Germinal center (tissue), 1 donor: Measurements from ENCODE around the gene TMEM82.

Experiments used
- DNase-seq: peaks from one replicate; pipeline ENCODE4 v3.0.0; 2012; ENCODE audit warnings: mixed read lengths, low spot score

Gene TMEM82

DNA sequence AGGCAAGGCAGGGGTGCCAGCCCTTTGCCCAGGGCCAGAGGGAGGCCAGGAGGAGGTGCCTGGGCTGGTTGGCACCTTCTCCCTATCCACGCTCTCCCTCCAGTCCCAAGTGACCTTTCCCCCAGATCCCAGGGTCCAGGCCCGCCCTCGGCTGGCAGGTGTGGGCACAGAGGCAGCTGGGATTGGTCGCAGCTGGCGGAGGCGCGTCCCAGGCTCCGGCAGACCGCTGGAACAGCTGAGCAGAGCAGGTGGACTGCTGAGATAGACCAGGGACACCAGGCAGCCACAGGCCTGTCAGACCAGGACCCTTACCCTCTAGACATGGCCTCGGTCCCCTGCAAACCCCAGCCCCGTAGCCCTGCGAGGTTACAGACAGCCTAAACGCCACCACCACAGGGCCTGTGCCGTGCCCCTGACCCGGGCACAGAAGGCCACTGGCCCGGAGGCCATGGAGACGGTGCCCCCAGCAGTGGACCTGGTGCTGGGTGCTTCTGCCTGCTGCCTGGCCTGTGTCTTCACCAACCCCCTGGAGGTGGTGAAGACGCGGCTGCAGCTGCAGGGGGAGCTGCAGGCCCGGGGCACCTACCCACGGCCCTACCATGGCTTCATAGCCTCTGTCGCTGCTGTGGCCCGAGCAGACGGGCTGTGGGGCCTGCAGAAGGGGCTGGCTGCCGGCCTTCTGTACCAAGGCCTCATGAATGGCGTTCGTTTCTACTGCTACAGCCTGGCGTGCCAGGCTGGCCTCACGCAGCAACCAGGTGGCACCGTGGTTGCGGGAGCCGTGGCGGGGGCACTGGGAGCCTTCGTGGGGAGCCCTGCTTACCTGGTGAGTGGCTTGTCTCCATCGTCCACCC is 6.0 kb upstream of the TMEM82 start, which contains the start of gene SLC25A34:
Gene SLC25A34, plus strand, starts transcription at position 221 of the 854 bp plus-strand sequence. Its CDS starts 228 bp downstream, at position 449.
- DNase-seq, result no peak

DNA sequence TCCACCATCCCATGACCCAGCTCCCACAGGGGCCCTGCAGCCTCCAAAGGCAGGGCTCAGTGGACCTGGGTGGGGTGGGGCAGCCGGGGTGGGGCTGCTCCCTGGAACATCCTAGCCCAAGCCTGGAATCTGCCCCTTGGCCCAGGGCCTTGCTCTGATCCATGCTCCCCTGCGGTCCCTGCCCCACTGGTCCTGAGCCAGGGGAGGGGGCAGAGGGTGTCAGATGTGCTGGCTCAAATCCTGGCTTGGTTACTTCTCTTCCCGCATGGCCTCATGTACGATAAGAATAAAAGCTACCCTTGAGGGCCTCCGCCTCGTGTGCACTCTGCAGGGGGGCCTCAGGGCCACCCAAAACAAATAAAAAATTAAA is 5.4 kb upstream of the TMEM82 start:
- DNase-seq, result no peak

DNA sequence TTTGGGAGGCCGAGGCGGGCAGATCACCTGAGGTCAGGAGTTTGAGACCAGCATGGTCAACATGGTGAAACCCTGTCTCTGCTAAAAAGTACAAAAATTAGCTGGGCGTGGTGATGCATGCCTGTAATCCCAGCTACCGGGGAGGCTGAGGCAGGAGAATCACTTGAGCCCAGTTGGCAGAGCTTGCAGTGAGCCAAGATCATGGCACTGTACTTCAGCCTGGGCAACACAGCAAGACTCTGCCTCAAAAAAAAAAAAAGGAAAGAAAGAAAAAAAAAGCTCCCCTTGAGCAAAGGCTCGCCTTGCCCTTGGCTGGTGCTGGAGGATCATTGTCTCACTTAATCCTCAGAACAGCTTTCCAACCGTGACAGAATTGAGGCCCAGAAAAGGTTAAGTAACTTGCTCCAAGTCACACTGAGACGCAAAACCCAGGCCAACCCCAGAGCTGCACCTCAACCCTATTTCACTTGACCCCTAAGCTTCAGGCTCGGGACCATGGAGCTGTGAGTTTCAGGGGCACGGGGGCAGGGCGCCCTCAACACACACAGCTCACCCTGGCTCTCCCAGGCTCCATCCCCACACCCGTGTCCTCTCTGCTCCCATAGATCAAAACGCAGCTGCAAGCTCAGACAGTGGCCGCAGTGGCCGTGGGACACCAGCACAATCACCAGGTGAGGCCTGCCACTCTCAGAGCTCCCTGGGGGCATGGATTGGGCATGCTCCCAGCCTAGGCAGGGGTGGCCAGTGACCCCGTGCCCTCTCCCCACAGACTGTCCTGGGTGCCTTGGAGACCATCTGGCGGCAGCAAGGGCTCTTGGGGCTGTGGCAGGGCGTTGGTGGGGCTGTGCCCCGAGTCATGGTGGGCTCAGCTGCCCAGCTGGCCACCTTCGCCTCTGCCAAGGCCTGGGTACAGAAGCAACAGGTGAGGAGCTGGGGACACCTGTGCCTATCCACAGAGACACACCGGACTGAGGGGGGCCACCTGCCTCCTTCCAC is 4.7 kb upstream of the TMEM82 start:
- no peak for DNase-seq

DNA sequence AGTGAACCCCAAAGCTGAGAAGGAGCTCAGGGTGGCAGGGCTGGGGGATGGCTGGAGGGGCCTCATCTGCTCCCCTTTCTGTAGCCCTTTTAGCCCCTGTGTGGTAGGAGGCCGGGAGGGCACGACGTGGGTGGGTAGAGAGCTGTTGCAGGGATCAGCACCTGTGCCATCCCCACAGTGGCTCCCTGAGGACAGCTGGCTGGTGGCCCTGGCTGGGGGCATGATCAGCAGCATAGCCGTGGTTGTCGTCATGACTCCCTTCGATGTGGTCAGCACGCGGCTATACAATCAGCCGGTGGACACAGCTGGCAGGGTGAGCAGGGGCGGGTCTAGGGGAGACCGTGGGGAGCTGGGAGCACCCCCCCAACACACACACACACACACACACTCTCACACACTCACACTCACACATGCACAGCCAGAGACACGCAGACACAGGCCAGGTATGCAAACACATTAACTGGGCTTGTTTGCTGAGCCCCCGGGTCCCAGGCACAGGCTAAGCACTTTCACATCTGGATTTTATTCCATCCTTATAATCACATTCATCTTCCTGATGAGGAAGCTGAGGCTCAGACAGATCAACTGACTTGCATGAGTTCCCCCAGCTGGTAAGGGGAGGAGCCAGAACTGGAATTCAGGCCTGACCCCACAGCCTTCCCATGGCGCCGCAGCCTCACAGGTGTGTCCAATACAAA is 3.7 kb upstream of the TMEM82 start:
- DNase-seq, result no peak

DNA sequence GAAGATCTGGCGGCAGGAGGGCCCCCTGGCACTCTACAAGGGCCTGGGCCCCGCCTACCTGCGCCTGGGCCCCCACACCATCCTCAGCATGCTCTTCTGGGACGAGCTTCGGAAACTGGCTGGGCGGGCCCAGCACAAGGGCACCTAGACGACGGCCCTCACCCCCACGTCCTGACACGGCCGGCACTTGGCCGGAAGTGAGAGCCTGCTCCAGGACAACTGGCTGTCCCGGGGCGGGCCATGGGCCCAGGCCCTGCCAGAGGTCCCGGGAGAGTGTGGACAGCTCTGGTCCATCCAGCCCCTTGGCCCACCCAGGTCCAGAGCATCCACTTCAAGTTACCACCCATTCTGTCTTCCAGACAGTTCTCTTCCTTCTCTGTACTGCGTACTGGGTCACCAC is 3.0 kb upstream of the TMEM82 start:
- DNase-seq, result no peak

DNA sequence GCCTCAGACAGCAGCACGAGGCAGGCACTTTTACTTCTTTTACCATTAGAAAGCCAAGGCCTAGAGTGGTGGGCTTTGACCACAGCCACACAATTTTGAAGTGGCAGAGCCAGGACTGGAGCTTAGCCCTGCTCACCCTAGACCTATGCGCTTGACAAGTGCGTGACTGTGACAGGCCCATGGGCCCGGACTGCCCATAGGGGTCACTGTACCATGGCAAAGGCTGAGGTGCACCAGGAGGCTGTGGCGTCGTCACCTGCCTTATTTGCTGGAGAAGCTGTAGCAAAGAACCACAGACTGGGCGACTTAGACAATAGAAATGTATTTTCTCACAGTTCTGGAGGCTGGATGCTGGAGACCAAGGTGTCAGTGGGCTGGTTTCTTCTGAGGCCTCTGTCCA is 2.6 kb upstream of the TMEM82 start:
- no peak for DNase-seq

DNA sequence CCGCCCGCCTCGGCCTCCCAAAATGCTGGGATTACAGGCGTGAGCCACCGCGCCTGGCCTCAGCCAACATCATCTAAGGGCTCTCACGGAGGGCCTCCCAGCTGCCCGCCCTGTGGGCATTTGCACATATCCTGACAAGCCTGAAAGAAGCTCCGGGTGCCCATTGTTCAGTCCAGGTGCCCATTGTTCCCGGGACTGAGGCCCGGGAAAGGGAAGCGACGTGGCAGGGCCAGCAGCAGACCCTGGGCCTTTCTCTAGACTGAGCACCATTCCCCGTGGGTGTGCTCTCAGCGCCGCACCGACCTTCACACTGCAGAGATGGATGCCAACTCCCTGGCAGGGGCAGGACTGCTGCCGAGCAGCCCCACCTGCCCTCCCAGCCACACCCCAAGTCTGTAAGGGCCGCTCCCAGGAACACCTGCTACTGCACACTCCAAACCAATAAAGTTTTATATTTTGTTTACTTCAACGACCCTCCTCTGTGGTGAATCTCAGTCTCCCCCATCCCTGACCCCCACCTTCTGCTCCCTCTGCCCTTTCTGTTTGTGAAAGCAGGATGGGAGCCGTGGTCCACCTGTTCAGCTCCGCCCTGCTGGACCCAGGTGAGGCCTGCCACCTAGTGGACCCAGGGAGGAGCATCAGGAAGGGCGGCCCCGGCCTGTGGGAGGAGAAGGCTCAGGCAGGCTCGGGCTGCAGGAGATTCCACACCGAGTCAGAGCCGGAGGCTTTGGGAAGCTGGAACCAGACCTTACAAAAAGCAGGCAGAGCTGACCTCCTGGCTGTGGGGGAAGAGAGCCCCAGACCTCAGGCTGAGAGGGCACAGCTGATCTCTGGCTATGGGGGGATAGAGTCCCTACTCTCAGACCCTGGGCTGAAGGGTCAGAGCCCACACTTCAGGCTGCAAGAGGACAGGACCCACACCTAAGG is 1.1 kb upstream of the TMEM82 start:
- peak; percentile 75 for DNase-seq

DNA sequence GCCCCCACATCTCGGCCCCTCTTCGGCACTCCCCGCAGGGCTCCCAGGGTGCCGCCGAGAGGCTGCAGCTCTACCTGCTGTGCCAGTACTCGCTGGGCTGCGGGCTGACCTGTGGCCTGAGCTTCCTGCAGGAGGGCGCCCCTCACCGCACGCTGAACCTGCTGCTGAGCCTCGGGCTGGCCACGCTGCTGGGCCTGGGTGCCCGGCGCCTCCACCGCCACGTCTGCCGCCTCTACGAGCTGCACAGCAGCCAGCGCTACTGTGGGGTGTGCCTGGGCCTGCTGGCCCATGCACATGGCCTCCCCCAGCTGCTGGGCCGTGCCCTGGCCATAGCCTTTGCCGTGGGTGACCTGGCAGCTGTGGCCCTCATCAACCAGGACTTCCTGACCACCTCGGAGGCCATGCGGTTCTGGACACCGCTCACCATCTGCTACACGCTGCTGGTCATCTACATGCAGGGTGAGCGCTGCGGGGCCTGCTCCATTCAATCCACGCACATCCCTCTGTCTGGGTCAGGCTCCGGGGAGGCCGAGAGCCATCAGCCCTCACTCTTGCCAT is 1.9 kb downstream of the TMEM82 start:
- no peak for DNase-seq

DNA sequence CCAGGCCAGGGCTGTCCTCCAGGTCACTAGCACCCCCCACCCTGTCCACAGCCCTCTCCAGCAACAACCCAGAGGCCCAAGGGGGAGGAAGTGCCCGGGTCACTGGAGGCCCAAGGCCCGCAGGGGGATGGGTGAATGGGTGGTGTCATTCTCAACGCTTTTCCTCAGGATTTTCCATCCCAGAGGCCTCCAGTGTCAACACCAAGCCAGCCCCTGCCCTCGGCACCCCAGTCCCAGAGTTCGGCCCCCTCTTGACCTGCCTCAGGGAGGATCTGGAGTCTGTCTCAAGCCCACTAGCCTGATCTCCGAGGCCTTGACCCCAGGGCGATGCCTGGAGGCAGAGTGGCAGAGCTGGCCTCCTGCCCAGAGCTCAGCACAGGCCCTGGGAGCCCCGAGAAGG is 5.1 kb downstream of the TMEM82 start:
- no peak for DNase-seq

DNA sequence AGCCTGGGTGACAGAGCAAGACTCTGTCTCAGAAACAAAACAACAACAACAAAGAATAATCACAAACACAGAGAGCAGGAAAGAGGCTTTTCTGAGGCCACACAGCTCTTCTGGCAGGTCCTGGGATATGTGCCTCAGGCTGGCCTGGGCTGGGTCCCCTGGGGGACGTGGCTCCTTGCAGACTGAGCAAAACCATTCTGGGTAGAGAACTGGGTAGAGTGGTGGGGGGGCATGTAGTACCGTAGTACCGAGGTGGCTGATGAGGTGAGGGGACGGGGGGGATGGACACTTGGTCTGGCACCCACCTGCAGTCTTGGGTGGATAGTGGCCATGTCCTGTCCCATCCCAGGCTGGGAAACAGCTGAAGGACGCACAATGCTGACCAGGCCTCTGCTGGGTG is 6.0 kb downstream of the TMEM82 start:
- no peak for DNase-seq

DNA sequence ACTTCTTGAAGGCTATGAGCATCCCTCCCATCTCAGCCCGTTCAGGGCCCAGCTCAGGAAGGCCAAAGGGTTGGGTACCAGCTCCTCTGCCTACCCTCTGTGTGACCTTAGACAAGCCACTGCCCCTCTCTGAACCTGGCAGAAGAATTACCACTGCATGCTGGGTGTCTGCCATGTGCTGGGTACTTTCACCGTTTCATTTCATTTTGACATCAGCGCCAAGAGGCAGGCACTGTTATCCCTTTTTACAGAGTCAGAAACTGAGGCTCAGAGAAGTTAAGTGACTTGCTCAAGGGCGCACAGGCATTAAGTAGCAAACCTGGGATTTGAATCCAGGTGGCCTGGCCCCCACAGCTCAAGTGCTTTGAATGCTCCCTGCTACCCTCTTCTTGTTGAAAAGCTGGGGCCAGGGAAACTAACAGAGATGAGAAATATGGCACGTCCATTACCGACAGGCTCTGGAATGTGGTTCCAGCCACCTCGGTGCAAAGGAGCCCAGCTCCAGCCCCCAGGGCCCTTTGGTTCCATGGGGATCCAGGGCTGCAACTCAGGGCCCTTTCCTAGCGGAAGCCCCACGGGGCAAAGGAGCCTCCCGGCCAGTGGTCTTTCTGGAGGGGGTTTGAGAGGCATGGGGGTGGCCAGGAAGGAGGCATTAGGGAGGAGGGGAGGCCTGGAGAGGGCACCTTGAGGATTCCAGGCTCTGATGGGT is 6.5 kb downstream of the TMEM82 start:
- DNase-seq, result no peak

DNA sequence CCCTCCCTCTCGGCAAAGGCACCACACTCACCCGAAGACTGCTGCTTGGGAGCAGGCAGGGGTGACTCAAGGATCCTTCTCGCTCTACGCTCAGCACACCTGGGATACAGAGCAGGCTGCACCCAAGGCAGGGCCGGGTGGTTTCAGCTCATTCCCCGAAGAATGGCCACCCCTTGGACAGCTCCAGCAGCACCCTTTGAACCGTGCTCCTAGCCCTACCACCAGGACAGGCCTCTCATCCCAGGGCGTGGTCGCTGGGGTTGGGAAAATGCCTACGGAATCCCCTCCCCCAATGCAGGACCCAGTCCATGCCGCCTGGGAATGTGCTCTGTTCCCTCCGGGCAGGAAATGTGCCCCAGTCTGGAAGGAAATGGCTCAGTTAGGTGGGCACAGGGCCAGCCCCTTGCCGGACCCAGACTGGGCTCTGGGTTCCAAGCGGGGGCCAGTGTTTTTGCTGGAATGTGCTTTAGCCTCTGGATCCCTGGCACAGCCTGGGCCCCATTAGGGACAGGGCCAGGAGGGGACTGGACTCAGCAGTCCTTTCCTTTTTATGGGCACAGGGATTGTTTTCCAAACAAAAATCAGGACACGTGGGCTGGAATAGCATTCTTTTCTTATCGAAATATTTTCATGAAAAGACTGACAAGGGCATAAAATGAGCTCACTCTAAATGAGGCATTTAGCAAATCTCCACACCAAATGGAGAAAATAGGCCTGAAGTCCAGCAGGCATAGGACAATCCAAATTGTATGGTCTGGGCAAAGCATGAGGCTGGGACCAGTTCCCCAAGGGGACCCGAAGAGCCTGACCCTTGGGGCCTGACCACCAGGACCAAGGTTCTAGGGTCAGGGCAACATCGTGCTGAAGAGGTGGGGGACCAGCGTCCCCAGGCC is 7.3 kb downstream of the TMEM82 start:
- DNase-seq, result no peak

DNA sequence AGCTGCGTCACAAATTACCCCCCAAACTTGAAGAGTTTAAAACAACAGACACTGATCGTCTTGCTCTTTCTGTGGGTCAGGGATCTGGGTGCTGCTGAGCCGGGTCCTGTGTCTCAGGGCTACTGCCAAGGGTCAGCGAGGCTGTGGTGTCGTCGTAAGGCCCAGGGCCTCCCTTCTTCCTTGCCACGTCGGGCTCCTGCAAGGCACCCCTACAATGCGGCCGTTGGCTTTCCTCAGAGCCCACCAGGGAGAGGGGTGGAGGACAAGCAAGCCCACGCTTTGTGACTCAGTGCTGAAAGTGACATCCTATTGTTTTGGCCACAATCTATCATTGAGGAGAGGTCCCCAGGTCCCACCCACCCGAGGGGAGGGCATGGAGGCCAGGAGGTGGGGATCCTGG is 8.6 kb downstream of the TMEM82 start:
- DNase-seq, result no peak

DNA sequence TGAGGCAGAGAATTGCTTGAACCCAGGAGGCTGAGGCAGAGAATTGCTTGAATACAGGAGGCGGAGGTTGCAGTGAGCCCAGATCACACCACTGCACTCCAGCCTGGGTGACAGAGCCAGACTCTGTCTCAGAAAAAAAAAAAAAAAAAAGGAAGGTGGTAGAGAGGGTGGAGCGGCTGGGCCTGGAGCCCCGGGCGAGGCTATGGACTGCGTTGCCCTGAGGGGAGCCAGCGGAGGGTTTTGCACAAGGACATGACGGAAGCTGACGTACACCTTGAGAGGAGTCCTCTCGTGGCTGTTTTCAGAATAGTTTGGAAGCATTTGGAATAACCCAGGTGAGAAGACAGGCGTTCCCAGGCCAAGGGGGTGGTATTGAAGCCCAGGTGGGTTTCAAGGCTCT is 9.4 kb downstream of the TMEM82 start:
- DNase-seq, result no peak

DNA sequence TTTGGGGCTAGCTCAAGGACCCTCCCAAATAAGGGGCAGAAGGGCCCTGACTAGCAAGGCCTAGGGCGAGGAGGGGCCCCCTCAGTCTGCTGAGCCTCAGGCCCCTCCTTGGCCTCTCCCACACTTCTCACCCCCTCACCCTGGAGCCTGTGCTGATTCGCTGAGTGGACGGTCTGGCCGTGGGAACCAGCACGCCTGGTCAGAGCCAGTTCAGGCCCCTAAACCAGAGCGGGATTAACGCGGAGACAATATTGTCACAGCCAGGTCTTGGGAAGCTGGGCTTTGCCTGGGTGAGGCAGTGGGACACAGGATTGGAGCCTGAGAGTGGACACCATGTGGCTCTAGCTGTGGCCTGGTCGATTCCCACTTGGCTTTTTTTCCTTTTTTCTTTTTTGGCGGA is 11.5 kb downstream of the TMEM82 start:
- no peak for DNase-seq

DNA sequence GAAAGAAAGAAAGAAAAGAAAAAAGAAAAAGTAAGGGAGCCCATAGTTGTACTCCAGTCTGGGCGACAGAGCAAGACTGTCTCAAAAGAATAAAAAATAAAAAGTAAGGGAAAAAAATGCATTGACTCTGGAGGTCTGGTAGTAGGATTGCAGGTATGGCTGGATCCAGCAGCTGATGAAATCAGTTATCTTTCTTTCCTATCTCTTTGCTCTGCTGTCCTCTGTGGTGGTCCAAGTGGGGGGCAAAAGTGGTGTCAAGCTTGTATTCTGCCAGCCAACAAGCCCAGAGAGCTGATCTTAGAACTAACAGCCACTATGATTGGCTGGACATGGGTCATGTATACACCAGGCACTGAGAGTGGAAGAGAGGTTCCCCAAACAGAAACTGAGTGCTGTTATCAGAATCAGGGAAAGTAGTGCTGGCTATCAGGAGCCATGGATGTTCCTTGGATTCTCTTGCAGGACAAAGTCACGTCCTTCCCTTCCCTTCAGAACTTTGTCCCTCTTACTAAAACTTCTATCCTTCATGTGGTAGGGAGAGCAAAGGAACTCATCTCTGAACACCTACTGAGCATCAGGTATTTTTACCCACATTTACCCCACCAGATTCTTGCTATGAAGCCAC is 12.8 kb downstream of the TMEM82 start:
- no peak for DNase-seq

DNA sequence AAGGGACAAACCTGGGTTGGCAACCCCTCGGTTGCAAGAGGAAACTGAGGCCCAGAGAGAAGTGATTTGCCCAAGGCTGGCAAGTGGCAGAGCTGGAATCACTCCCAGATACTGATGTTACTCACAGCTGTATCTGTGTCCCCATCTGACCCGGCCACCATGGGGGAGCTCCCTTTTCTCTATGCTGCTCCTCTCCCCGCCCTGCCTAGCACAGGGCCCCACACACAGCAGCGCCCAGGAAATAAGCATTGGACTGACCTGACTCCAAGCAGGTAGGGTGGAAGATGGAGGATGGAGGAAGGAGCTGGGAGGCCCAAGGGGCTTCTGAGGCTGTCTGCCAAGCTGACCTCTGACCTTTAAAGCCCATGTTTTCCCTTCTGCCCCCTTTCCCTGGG is 13.3 kb downstream of the TMEM82 start:
- no peak for DNase-seq

DNA sequence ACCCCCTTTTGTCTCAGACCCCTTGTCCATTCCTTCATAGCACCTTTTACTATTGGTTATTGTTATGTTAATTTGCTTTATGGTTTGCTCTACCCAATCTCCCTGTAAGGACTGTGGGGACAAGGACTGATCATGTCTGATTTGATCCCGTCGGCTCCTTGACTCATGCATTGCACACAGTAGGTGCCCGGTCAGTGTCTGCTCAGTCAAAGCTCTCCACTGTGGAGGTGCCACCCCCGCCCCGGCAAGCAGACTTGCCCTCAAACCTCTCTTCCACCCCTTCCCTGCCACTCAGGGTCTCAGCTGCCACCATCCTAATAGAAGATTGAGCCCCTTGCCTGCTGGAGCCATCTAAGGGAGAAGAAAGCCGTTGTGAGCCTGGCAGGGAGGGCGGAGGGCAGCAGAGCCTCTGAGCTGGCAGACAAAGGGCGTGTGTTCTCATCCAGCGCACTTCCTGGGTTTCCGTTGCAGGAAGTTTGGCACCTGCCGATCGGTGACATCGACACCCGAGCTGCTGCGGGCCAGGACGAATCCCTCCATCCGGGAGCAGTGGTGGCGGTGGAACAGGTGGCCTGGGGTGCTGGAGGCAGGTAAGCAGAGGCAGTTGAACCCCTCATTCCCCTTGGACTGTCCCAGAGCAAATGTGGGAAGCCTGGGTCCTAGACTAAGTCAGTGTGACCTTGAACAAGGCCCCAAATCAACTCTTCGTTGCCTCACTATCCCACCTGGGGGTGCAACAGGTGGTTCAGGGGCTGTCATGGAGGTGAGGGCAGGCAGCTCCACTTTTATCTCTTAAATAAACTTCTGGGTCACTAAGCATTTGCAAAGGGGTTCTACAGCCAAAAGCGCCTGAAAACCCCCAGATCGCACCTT is 14.1 kb downstream of the TMEM82 start:
- DNase-seq, result no peak
